Activated CD8-positive, alpha-beta memory T cell treated with anti-CD3 and anti-CD28 coated beads, Interleukin-2, amount 50 U/mL, for 1 hour (primary cell): ENCODE data around the gene CXCL6.

Experiments
- DNase-seq: peaks from one replicate; pipeline ENCODE4 v3.0.0-alpha.2; 2020; ENCODE audit errors: extremely low read depth

Gene CXCL6

DNA sequence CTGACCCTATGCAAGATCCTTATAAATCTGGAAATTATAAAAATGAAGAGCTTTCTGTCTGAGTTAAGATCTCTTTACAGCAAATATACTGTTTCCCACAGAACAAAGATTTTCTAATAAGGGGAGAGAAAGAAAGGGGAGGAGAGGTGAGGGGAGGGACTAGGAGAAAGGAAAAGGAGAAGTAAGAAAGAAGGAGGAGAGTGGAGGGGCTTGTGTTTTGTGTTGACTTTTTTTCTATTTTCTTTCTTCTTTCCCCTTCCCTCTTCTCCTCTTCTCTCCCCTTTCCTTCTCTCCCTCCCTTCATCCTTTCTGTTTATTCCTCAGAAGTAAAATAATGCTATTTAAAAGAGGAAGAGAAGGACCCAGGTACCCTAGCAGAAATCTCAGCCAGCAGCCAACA, 6.2 kb downstream of the CXCL6 start:
- no peak for DNase-seq

DNA sequence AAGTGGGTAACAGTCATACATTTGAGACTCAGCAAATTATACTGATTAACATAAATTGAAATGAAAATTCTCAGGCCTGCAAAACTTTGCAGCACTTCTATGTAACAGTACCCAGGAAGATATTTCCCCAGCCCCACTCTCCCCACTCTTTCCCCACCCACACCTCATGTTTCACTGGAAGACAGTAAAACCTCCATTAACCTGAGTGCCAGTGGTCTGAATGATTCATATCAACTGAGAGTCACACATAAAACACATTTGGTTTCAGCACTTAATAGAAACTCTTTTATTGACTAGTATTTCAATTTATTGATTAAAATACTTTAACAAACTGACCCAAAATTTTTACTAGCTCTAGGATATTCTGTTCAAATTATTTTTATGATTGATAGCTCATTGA, 6.9 kb downstream of the CXCL6 start:
- DNase-seq: no peak

DNA sequence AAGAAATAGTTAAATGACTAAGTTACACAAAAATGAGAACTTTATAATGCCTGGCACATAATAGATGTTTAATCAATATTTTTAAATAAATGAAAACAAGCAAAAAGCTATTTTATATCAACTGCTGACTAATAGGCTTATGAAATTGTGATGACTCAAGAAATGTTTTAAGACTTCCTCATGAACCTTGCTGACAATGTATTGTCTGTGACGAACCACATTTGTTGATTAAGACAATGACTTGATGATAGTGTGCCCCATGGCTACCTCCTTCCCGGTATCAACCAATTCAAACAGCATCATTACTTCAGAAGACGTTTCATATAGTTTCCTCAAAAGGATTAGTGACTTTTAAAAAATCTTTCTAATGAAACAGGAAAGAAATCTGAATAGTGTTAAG, 7.9 kb downstream of the CXCL6 start:
- no peak for DNase-seq

DNA sequence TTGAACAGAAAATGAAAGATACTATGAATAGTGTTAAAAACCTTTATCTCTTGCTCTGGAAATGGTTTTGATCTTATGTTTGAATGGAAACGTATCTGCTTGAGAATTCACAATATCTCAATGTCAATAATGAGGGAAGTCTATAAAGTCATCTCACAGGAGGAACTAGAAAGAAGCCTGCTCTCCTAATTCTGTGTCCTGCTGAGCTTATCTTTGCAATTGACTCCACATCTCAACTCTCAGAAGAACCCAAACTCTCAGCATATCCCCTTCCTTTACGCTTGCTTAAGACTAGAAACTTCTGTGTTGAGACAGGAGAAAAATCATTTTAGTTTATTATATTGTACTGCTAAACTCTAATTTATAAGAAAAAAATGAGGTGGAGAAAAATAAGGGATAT, 8.3 kb downstream of the CXCL6 start:
- no peak for DNase-seq

DNA sequence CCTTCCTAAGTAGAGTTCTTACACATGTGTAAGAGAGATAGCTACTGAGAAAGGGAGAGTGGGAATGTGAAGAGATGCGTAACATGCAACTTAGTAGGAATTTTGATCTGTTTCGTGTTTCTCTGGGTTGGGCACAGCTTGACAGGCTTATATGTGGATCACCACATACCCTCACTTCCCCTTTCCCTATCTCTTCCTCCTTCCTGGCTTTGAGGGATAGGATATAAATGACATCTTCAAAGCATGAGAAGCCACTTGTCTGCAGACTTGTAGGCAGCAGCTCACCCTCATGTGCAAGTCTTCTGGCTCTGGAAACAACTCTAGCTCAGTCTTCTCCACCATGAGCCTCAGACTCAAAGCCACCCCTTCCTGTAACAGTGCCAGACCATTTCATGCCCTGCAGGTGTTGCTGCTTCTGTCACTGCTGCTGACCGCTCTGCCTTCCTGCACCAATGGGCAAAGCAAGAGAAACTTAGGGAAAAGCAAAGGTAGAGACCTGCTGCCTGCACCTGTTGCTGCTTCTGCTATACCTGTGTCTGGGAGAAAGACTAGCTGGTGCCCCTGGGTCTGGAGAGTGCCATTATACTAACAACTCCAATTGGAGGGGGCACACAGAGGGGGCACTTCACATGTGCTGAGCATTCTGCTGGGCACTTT, 11.2 kb downstream of the CXCL6 start:
- no peak for DNase-seq

DNA sequence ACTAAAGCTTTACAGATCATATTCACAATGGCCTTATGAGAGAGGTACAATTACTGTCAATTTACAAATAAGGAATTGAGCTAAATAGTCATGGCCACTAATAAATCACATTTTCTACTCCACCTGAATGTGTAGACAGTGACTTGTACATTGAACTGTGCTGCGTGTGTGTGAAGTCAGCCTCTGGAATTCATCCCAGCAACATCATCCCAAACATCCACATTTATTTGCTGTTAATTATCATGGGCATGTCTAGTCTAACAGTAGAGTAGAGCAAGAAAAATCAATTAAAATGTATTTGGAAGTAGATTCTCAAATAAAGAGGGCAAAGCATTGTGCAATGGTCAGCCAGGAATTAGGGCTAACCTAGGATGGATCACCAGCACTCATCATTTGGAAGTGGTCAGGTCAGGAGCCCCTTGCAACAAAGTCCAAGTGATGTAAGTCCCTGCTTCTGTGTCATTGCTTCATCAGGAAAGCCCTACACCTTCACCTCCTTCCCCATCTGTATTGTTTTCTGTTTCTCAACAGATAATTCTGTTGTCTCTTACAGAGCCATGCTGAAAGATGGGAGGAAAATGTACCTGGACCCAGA, 11.8 kb downstream of the CXCL6 start:
- no peak for DNase-seq

DNA sequence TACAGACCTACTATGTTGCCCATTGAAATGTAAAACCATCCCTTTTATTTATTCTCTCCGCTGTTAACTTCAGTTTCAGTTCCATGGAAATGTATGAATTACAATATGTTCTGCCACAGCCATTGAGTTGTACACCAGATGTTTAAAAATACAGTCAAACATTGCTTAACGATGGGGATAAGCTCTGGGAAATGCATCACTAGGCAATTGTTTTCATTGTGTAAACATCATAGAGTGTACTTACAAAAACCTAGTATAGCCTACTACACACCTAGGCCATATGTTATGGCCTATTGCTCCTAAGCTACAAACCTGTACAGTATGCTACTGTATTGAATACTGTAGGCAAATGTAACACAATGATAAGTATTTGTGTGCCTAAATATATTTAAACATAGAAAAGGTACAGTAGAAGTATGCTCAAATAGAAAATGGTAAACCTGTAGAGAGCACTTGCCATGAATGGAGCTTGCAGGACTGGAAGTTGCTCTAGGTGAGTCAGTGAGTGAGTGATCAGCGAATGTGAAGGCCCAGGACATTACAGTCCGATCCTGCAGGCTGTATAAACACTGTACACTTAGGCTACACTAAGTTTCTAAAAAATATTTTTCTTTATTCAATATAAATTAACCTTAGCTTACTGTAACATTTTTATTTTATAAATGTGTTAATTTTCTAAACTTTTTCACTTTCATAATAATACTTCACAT, 13.9 kb downstream of the CXCL6 start:
- no peak for DNase-seq

DNA sequence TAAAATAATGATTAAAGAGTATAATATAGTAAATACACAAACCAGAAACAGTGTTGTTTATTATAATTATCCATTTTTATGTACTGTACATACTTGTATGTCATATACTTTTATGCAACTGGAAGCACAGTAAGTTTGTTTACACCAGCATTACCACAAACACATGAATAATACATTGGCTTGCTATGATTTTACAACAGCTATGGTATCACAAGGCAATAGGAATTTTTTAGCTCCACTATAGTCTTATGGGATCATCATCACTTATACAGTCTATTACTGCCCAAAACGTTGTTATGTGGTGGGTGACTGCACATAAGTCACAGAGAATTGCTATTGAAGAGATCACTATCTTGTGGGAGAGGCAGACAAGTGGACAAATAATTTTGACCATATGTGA, 14.8 kb downstream of the CXCL6 start:
- no peak for DNase-seq

DNA sequence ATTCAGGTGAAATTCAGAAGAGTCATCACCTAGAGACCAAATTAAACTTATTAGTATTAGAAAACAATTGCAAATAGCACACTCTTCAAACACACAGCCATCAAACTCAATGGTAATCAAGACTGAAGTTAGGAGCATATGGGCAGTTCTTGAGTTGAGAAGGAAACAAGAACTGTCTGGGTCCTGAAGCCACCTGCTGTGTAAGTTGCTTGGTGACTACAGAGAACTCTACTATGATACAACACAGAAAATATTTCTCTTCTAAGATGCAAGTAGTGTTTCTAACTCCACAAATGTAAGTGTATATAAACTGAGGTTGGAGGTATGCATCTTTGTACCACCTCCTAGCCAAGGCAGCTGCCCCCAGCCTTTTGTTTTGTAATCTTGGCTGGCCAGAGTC, 16.3 kb downstream of the CXCL6 start:
- no peak for DNase-seq

DNA sequence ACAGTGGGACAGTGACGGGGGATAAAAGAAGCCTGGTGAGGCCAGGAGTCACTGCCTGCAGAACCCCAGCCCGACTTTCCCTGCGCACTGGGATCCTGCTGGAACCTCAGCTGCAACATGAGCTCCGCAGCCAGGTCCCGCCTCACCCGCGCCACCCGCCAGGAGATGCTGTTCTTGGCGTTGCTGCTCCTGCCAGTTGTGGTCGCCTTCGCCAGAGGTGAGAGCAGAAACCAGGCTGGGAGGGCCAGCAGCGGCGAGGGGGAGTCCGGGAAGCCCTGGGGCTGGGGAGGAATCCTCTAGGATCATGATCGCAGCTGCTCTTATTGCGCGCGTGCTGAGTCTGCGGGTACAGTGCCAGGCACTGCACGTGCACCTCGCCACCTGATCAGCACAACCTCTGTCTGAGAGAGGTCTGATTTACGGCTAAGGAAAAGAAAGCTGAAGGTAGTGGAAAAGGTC, 16.8 kb downstream of the CXCL6 start, which contains the start of gene PF4V1:
Gene PF4V1 (plus strand): TSS at position 51 of the 459 bp plus-strand sequence. CDS start 67 bp downstream, at position 118.
- DNase-seq: no peak

DNA sequence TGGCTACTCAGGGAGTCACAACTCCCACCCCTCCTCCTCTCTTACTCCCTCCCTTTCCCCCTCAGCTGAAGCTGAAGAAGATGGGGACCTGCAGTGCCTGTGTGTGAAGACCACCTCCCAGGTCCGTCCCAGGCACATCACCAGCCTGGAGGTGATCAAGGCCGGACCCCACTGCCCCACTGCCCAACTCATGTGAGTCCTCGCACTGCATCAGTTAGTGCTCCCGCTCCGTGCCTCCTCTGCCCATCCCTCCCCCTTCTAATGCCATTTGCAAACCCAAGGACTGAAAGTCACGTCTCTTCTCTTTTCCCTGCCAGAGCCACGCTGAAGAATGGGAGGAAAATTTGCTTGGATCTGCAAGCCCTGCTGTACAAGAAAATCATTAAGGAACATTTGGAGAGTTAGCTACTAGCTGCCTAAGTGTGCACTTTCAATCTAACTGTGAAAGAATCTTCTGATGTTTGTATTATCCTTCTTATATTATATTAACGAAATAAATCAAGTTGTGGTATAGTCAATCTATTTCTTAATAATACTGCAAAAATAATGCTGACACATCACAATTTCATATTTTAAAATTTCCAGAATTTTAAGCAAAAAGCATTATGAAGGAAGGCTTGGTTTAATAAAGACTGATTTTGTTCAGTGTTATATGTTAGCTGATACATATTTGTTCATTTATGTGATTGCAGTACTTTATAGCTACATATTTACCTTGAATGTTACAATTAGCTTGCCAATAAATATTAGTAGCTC, 17.4 kb downstream of the CXCL6 start:
- no peak for DNase-seq

DNA sequence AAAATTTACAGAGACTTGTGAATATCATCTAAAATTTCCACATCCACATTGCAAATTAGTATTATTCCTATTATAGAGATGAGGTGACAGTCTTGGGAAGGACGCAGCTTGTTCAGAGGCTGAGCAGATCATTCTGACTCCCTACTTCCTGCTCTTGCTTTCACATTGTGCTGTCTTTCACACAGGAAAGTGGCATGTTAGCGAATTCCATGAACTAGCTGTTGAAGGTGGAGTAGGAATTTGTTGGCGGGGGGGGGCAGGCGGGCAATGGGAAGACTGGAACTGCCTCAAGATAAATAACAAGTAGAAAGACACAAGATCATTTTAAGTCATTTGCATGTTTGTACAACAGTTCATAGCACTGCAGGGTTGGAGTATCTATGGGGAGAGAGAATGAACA, 18.9 kb downstream of the CXCL6 start:
- DNase-seq: no peak

DNA sequence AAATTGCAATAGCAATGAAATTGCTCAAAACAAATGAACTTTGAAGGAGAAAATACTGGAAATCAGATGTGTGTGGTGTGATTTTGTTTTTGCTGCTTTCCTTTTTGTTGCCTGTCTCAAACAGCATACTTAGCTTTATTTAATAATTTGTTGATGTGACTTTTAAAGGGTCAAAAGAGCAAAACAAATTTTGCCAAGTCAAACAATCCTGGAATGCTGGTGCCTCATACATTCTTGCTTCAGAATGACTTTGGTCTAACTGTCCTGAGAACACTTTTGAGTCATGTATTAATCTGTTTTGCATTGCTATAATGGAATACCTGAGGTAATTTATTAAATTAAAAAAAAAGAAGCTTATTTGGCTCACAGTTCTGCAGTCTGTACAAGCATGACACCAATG, 20.0 kb downstream of the CXCL6 start:
- no peak for DNase-seq

DNA sequence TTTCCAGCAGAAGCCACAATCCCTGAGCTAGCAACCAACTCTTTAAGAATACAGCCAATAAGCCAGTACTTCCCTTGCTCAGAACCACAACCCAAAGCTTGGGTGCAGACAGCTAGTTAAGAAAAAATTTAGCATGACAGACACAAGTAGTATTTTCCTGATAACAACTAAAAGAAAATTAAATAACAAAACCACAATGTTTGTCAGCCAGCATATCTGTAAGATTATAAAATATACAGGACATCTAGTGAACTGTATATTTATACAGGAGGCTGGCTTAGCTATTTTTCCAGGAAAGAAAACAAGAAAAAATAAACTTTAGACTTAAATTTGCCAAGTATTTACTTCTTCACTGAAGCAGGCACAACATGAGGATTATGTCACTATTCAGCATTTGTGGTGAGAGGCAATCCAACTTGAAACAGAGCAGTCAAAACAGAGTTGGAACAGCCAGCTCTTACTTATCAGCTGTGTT, 23.2 kb downstream of the CXCL6 start:
- DNase-seq: no peak

DNA sequence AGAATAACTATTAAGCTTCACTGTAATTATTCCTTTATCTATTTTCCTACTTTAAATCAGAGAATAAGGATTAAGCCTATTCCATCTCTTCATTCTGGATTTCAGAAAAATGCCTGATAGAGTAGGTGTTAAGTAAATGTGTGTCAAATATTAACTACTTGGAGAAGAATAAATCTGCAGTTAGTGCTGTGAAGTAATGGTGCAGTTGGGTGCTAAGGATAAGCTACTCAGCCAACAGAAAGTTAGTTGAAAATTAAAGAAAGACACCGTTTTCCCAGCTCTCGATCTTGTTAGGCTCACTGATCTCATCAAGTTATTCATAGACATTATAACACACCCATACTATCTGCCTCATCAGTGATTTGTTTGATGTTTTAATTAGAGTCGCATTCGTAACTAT, 23.7 kb downstream of the CXCL6 start:
- DNase-seq: no peak

DNA sequence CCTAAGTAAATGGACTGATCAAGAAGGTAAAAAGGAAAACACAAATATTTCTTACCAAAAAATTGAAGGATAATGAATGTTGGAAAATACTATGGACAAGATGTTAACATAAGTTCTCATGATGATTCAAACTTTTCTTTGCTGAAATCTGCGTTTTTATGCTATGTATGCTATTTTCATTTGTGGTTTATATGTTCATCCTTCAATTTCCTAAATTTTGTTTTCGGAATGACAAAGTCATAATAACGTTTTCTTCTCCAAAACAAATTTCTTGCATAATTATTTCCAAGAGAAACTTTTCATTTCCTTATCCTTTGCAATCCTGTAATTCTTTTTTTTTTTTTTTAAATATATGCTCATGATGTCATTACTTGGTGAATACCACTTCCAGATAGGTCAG, 24.4 kb downstream of the CXCL6 start:
- DNase-seq: no peak

DNA sequence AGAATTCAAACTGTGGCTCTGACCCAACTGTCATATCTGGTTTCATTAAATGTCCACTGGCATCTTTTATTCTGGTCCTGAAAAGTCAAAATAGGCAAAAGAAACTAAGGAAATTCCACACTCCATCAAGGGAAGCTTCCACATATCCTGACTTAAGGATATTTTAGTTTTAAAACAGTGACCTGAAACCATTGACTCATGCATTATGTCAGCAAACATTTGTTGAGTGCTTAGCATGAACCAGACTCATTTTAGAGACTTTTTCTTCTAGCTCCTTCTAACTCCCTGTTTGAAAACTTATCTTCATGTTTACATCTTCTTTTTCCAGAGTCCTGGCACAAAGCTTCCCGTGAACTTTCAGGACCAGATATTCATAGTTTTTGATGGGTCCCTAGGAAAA, 25.8 kb downstream of the CXCL6 start:
- DNase-seq: no peak

DNA sequence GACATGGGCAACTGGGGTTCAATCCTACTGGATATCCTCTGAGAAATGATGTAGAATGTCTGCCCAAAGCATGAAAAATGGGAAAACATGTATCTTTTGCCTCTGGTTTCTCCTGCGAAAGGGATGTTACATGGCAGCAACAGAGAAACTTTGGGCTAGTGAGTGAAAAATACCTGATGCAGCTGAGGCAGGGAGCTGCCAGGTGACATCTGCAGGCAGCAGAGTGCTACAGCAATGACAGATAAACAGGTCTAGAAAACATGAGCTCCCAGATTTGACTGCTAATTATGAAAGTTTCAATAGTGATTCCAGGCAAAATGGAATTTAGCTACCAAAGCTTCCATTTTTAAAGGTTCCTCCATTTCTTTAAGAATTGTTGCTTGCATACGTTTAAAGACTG, 27.9 kb downstream of the CXCL6 start:
- DNase-seq: no peak

DNA sequence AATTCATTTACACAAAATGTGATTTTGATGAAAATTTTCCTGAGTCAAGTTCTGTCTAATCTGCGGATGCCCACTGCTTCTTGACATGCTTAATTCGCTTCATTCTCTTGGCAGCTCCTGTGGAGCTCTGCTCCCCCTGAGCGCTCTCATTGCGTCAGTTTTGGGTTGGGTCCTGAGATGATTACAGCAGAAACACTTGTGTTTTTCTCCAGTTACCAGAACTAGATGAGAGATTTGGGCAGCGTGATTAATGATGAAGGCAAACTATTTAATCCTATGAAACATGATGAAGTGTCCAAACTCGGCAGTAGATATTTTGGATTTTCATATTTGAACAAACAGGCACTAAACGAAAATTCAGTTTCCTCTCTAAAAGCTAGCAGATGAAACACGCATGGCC, 28.5 kb downstream of the CXCL6 start:
- no peak for DNase-seq

DNA sequence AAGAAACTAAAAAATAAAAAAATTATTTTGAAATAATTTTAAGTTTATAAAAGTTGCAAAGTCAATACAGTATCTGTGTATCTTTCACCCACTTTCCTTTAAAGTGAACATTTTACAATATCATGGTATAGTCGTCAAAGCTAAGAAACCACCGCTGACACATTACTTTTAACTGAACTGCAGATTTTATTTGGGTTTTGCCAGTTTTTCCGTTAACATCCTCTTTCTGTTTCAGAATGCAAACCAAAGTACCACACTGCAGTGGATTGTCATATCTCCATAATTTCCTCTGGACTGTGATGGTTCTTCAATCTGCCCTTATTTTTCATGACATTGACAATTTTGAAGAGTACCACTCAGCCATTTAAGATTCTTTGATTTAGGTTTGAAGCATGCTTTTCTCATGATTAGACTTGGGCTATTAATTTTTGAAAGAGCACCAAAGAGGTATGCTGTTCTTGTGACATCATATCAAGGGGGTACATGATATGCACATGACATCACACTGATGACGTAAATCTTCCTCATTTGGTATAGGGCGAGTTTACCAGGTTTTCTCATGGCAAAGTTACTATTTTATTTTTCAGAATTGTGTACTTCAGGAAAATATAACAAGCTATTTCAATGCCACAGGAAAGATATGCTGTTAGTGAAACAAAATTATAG, 29.1 kb downstream of the CXCL6 start:
- no peak for DNase-seq

DNA sequence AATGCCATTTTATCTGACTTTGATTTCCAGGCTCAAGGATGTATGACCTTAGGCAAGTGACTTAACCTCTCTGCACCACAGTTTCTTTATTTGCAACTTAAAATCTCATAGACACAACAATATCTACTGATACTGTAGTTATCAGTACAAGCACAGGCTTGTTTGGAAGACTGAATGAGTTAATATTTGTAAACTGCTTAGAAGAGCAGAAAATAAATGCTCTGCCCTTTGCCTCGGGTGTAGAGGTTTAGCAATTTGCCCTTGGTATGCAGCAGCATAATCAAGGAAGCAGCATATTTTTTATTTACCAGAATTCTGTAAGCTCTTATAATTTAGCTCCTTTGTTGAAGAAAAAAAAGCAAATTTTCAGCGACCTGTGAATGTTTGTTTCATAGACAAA, 29.8 kb downstream of the CXCL6 start:
- DNase-seq: no peak

DNA sequence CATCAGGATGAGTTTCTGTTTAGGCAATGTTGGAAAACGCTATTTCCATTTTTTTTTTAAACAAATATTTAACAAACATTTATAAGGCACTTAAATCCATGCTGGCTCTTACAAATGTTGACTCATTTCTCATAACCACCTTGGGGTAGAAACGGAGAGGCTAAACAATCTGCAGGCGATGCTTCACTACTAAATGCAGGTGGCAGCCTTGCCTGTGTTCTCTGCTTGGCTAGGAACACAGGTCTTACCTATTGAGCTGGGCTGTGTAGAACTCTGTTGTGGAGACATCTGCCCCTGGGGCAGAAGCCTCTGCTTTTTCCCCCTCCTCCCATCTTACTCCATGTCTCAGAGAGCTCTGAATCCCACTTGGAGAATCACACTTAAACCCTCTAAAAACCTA, 31.3 kb downstream of the CXCL6 start:
- no peak for DNase-seq
